ENCODE results near the gene LYZL1.
"Not testable (repeated sequence)": the region's sequence is repeated elsewhere in the genome, so short reads cannot be mapped to it uniquely, and the experiment has no call there.

The LYZL1 gene

DNA sequence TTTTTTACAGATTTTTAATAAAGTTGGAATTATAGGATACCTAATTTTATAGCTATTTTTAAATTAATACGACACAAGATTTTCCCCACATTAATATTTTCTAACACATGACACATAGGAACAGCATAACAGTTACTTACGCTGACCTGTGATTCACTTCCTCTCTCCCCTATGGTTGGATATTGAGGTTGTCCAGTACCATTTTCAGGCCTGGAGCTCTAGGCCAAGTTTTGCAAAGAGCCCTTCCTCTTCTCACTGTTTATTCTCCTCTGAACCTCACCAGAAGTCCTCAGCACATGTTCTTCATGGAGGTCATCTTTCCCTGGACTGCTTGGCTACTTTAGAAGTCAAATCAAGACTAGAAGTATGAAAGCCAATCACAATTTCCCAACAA lies 28.2 kb downstream of the LYZL1 start:
- TF ChIP-seq, protein P1, sequence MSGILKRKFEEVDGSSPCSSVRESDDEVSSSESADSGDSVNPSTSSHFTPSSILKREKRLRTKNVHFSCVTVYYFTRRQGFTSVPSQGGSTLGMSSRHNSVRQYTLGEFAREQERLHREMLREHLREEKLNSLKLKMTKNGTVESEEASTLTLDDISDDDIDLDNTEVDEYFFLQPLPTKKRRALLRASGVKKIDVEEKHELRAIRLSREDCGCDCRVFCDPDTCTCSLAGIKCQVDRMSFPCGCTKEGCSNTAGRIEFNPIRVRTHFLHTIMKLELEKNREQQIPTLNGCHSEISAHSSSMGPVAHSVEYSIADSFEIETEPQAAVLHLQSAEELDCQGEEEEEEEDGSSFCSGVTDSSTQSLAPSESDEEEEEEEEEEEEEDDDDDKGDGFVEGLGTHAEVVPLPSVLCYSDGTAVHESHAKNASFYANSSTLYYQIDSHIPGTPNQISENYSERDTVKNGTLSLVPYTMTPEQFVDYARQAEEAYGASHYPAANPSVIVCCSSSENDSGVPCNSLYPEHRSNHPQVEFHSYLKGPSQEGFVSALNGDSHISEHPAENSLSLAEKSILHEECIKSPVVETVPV (CRISPR knock-in tag; IDR thresholded peaks at IDR 0.05) = no peak
- TF ChIP-seq ARNTL (CRISPR knock-in tag; IDR thresholded peaks at IDR 0.05; ENCODE audit: borderline replicate concordance, low read depth) (no peak), OSR1 (CRISPR knock-in tag; IDR thresholded peaks at IDR 0.05) (no peak), RARB (CRISPR knock-in tag; IDR thresholded peaks at IDR 0.05) (no peak)
- TF ChIP-seq, protein P2, sequence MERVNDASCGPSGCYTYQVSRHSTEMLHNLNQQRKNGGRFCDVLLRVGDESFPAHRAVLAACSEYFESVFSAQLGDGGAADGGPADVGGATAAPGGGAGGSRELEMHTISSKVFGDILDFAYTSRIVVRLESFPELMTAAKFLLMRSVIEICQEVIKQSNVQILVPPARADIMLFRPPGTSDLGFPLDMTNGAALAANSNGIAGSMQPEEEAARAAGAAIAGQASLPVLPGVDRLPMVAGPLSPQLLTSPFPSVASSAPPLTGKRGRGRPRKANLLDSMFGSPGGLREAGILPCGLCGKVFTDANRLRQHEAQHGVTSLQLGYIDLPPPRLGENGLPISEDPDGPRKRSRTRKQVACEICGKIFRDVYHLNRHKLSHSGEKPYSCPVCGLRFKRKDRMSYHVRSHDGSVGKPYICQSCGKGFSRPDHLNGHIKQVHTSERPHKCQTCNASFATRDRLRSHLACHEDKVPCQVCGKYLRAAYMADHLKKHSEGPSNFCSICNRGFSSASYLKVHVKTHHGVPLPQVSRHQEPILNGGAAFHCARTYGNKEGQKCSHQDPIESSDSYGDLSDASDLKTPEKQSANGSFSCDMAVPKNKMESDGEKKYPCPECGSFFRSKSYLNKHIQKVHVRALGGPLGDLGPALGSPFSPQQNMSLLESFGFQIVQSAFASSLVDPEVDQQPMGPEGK (CRISPR knock-in tag; IDR thresholded peaks at IDR 0.05; ENCODE audit: borderline replicate concordance) = no peak

DNA sequence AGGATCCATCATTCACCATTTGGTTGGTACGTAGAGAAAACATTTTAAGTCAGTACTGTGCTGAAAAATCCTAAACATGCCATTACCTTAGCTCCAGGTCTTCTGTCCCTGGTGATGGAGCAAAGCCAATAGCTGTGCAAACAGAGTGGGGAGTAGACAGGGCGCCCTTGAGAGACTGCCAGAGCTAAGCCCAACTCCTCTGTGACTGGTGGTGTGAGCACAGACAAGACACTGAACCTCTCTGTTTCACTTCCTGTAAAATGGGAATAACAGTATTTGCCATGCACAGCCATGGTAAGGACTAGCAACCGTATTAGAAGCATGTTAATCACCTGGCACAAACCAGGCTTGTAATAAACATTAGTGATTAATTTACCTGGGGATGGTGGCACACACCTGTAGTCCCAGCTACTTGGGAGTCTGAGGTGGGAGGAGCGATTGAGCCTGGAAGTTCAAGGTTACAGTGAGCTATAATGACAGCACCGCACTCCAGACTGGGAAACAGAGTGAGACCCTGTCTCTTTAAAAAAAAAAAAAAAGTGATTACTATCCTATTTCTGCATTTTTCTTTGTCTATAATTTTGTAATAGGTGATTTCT lies 28.7 kb downstream of the LYZL1 start:
- no peak for ATAC-seq
- TF ChIP-seq, protein P3, sequence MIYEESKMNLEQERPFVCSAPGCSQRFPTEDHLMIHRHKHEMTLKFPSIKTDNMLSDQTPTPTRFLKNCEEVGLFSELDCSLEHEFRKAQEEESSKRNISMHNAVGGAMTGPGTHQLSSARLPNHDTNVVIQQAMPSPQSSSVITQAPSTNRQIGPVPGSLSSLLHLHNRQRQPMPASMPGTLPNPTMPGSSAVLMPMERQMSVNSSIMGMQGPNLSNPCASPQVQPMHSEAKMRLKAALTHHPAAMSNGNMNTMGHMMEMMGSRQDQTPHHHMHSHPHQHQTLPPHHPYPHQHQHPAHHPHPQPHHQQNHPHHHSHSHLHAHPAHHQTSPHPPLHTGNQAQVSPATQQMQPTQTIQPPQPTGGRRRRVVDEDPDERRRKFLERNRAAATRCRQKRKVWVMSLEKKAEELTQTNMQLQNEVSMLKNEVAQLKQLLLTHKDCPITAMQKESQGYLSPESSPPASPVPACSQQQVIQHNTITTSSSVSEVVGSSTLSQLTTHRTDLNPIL (CRISPR knock-in tag; IDR thresholded peaks at IDR 0.05; ENCODE audit: low read depth) = no peak
- TF ChIP-seq TCF4 (CRISPR knock-in tag; IDR thresholded peaks at IDR 0.05; ENCODE audit: borderline replicate concordance) (no peak), ESRRG (CRISPR knock-in tag; IDR thresholded peaks at IDR 0.05) (no peak), ZNF70 (CRISPR knock-in tag; IDR thresholded peaks at IDR 0.05) (no peak), ZNF565 (CRISPR knock-in tag; conservative IDR thresholded peaks at IDR 0.05; ENCODE audit: low read depth) (no peak), ARNTL (CRISPR knock-in tag; IDR thresholded peaks at IDR 0.05; ENCODE audit: borderline replicate concordance, low read depth) (no peak), SNAI2 (CRISPR knock-in tag; IDR thresholded peaks at IDR 0.05) (no peak), OSR1 (CRISPR knock-in tag; IDR thresholded peaks at IDR 0.05) (no peak), ZFP3 (CRISPR knock-in tag; IDR thresholded peaks at IDR 0.05) (no peak), RARB (CRISPR knock-in tag; IDR thresholded peaks at IDR 0.05) (no peak), TOX (CRISPR knock-in tag; IDR thresholded peaks at IDR 0.05; ENCODE audit: borderline replicate concordance) (no peak), GLIS3 (CRISPR knock-in tag; IDR thresholded peaks at IDR 0.05) (no peak), ZFP30 (CRISPR knock-in tag; IDR thresholded peaks at IDR 0.05) (no peak)

More for the DNA sequence above, 28.2 kb downstream of the LYZL1 start:
- ATAC-seq = no peak

DNA sequence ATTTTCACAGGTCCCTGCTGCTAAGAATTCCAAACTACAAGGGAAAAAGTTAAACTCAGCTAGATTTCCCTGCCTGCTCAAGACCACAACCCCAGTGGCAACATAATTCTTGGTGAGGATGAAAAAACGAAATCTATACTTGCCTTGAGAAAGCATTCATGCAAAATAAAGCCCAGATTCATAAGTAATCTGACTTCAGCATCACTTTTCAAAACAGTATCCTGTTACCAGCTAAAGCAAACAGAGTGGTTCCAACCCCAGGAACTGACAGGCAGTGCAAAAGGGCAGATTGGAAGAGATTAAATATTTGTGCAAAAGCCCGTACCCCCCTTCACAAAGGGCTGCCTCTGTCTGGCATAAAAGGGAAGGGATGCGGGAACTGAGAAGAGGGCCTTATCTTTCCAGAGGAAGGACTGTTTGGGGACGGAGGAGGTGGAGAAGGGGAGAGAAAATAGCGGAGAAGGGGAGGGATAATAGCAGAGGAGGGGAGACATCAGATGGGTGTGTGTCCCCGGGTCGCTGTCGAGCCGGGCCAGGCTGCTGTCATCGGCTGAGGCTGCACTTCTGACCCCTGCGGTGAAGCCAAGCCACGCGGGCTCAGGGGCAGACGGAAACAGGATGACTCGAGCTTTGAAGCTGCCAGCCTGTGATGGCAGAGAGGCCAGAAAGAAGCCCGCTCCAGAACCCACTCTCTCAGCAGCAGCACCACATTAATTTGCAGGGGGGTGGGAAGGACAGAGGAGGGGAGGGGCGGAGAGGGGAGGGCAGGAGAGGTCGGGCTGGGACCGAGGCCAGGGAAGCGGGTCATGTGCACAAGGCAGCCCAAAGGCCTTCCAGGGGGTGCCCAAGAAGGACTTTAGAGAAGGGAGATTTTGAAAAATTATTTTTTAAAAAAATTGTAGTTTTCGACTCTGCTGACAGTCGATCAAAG lies 29.5 kb downstream of the LYZL1 start:
- TF ChIP-seq TCF4 (CRISPR knock-in tag; IDR thresholded peaks at IDR 0.05; ENCODE audit: borderline replicate concordance) = peak; percentile 48; the same call in 1 of the 2 replicates
- TF ChIP-seq ISL1 (CRISPR knock-in tag; IDR thresholded peaks at IDR 0.05) = peak; percentile 80
- 0 out of 2 replicates have a peak, but pooled peaks have one; percentile 28 for TF ChIP-seq ZFP3 (CRISPR knock-in tag; IDR thresholded peaks at IDR 0.05)
- TF ChIP-seq, protein P4, sequence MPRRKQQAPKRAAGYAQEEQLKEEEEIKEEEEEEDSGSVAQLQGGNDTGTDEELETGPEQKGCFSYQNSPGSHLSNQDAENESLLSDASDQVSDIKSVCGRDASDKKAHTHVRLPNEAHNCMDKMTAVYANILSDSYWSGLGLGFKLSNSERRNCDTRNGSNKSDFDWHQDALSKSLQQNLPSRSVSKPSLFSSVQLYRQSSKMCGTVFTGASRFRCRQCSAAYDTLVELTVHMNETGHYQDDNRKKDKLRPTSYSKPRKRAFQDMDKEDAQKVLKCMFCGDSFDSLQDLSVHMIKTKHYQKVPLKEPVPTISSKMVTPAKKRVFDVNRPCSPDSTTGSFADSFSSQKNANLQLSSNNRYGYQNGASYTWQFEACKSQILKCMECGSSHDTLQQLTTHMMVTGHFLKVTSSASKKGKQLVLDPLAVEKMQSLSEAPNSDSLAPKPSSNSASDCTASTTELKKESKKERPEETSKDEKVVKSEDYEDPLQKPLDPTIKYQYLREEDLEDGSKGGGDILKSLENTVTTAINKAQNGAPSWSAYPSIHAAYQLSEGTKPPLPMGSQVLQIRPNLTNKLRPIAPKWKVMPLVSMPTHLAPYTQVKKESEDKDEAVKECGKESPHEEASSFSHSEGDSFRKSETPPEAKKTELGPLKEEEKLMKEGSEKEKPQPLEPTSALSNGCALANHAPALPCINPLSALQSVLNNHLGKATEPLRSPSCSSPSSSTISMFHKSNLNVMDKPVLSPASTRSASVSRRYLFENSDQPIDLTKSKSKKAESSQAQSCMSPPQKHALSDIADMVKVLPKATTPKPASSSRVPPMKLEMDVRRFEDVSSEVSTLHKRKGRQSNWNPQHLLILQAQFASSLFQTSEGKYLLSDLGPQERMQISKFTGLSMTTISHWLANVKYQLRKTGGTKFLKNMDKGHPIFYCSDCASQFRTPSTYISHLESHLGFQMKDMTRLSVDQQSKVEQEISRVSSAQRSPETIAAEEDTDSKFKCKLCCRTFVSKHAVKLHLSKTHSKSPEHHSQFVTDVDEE (CRISPR knock-in tag; IDR thresholded peaks at IDR 0.05) = peak; percentile 65; the same call in 1 of the 2 replicates
- ATAC-seq = peak; percentile 87

DNA sequence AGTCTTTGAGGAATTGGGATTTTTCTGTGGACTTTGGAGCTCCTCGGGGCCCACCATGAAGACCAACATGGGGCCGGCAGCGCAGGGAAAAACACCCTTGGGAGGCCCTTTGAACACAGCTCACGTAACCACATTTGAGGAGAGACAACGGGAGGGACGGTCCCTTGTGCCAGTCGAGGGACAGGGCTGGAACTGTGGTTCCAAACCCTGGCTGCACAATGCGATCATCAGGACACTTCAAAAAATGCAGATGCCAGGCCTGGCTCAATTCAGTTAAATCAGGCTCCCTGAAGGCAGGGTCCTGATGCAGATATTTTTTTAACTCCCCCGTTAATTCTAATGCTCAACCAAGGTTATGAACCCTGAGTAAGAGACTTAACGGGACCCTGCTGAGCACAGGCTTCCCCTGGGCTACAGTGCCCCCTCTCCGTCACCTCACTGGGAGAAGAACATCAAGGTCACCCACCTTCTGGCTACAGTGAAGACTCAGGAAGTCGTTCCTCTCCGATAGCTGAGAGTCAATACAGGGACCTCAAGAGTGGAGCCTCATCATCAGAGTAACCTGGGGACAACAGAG lies 30.4 kb downstream of the LYZL1 start:
- no peak for TF ChIP-seq PPARA (CRISPR knock-in tag; IDR thresholded peaks at IDR 0.05; ENCODE audit: borderline replicate concordance)
- no peak for ATAC-seq

DNA sequence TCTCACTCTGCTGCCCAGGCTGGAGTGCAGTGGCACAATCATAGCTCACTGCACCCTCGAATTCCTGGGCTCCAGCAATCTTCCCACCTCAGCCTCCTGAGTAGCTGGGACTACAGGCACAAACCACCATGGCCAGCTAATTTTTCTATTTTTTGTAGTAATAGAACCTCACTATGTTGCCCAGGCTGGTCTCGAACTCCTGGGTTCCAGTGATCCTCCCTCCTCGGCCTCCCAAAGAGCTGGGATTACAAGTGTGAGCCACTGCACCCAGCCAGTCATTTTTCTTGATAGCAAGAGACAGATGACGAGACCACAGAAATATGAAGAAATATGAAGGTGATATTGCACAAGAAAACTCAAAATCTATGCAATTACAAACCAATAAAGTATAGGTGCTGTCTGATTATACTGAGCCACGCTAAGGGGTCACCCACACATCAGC lies 31.8 kb downstream of the LYZL1 start:
- not testable (repeated sequence) for ATAC-seq

Measured in SK-N-SH treated with all-trans-retinoic acid at 6 μM for 48 hours (cell line).